Measurements from ENCODE around the gene TSHZ2.

The TSHZ2 gene

DNA sequence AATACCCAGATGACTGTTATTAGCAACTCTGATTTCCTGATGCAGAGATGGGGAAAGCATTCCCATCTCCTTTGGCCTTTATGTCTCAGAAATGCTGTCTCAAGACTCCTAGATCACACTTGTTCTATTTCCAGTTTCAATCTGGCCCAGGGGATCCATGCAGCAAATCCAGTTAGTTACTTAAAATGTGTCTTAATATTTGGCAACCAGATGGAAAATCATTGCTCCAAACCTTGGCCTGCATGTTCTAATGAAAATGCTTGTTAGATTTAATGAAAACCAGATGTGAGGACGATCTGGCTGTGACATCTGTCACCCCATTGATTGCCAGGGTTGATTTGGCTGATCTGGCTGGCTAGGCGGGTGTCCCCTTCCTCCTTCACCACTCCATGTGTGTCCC is 125.2 kb downstream of the TSHZ2 start:
- Mint-ChIP-seq H3K4me1 (ENCODE audit: low read depth) (no peaks in the 10 kb centered on the region), H3K36me3 (ENCODE audit: low read depth) (no peaks in the 10 kb centered on the region), H3K27ac (no peak overlapping the region), H3K9me3 (no peaks in the 10 kb centered on the region), H3K27me3 (no peaks in the 10 kb centered on the region), H3K4me3 (no peak overlapping the region)
- intact Hi-C loops (cut with micrococcal nuclease), result no loop called here

DNA sequence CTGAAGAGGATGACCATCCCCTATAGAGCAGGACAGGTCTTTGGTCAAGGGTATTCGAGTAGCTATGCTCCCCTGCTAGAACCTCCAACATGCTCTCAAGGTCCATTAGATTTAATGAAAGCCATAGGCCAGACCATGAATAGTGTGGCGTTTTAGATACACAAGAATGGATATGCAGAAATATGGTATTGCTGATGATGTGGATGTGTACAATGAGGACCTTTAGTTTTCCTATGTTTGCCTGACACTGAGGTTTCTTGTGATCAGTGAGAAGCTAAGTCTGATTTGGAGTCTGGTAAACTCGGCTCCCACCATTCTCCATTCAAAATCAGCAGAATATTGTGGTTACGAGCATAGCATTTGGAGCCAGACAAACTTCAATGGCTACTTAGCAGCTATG is 125.6 kb downstream of the TSHZ2 start:
- no peak overlapping the region for H3K4me3 Mint-ChIP-seq
- H3K36me3 Mint-ChIP-seq (ENCODE audit: low read depth), result no peaks in the 10 kb centered on the region
- no peaks in the 10 kb centered on the region for H3K4me1 Mint-ChIP-seq (ENCODE audit: low read depth)
- no peak overlapping the region for H3K27ac Mint-ChIP-seq
- no peaks in the 10 kb centered on the region for H3K27me3 Mint-ChIP-seq
- no peaks in the 10 kb centered on the region for H3K9me3 Mint-ChIP-seq
- intact Hi-C loops (cut with micrococcal nuclease), result no loop called here

DNA sequence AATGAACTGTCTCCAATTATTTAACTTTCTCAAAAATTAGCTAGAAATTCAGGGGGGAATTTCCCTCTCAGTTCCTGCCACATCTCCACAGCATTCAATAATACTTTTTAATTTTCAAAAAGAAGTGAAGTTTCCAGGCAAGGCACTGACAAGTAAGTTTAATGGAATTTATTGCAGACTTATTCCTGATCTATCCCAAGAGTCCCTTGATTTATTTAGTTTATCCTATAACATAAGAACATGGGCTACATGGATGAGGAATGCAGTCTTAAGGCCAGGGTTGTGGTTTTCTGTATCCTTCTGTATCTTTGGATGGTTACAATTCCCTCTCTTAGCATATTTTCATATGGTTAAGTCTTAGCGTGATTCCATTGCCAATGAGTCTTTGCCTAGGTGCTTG is 126.5 kb downstream of the TSHZ2 start:
- H3K4me3 Mint-ChIP-seq, result no peak overlapping the region
- no peaks in the 10 kb centered on the region for H3K36me3 Mint-ChIP-seq (ENCODE audit: low read depth)
- intact Hi-C loops (cut with micrococcal nuclease), result no loop called here
- H3K9me3 Mint-ChIP-seq, result no peaks in the 10 kb centered on the region
- H3K4me1 Mint-ChIP-seq (ENCODE audit: low read depth), result no peaks in the 10 kb centered on the region
- H3K27me3 Mint-ChIP-seq, result no peaks in the 10 kb centered on the region
- H3K27ac Mint-ChIP-seq, result no peak overlapping the region

DNA sequence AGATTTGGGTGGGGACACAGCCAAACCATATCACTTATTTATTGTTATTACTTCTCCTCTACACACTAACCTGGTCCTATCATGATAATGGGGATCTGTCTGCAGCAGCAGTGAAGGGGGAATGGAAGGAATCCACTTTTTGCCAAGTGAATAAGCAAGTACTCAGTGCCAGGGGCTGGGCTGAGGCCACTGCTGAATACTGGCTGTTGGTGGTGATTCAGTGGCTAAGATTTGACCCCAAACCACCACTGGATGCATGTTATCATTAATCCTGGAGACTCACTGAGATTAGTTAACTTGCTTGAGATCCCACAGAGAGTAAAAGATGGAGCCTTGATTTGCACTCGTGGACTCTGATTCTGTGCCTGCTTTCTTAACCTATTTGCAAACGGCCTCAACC is 127.7 kb downstream of the TSHZ2 start:
- H3K27me3 Mint-ChIP-seq, result no peaks in the 10 kb centered on the region
- no peak overlapping the region for H3K27ac Mint-ChIP-seq
- H3K4me3 Mint-ChIP-seq, result no peak overlapping the region
- H3K9me3 Mint-ChIP-seq, result no peaks in the 10 kb centered on the region
- H3K36me3 Mint-ChIP-seq (ENCODE audit: low read depth), result no peaks in the 10 kb centered on the region
- no peaks in the 10 kb centered on the region for H3K4me1 Mint-ChIP-seq (ENCODE audit: low read depth)
- intact Hi-C loops (cut with micrococcal nuclease), result no loop called here

DNA sequence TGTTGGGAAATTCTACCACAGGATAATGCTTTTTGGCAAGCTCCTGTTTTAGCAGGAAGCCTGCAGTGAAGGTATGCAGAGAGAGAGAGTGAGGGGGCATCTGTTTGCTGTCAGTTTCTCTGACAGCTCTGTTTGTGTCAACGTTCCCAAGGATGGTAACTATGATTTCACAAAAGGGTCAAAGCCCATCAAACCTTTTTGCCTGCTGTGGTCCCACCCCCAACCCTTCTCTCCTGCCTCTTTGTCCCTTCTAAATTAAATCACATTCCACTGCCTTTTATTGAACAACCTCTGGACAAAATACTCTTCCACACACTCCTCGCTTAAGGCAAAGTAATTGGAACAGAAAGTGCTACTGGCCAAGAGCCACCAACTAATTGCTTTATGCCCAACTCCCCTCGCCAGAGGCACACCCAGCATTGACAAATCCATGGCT is 128.3 kb downstream of the TSHZ2 start:
- H3K4me1 Mint-ChIP-seq (ENCODE audit: low read depth), result no peaks in the 10 kb centered on the region
- no peak overlapping the region for H3K4me3 Mint-ChIP-seq
- H3K9me3 Mint-ChIP-seq, result no peaks in the 10 kb centered on the region
- intact Hi-C loops (cut with micrococcal nuclease), result no loop called here
- no peak overlapping the region for H3K27ac Mint-ChIP-seq
- no peaks in the 10 kb centered on the region for H3K27me3 Mint-ChIP-seq
- no peaks in the 10 kb centered on the region for H3K36me3 Mint-ChIP-seq (ENCODE audit: low read depth)

DNA sequence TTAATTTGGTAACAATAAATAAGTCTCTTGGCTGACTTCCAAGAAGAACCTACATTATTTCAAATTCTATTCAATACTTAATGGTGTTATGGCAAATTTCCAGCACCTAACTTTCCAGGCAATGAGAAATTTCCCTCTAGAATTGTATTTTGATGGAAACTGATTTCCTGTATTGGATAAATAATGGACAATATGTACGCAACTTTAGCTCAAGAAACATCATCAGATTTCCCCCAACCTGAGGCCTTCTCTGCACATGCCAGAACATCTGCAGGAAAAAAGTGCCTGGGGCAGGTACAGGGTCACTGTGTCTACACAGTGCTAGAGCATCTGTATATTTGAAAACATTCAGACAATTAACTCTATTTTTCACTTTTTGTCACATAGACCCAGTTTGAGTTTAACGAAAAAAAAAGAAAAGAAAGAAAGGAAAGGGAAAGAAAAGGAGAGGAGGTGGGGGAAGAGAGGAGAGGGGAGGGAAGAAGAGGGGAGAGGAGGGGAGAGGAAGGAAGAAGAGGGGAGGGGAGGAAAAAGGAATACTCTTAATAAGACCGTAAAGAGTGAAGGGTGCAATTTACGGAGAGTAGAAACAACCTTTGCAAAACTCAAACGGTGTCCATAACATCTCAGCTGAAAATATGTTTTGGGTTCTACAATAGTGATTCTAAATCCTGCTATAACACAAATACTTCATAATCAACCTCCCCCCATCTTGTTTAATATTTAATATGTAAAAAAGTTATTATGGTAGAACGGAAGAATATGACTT is 130.0 kb downstream of the TSHZ2 start:
- Mint-ChIP-seq H3K9me3 (no peaks in the 10 kb centered on the region), H3K36me3 (ENCODE audit: low read depth) (no peaks in the 10 kb centered on the region), H3K27ac (no peak overlapping the region), H3K4me3 (no peak overlapping the region), H3K4me1 (ENCODE audit: low read depth) (no peaks in the 10 kb centered on the region), H3K27me3 (no peaks in the 10 kb centered on the region)
- intact Hi-C loops (cut with micrococcal nuclease), result no loop called here

DNA sequence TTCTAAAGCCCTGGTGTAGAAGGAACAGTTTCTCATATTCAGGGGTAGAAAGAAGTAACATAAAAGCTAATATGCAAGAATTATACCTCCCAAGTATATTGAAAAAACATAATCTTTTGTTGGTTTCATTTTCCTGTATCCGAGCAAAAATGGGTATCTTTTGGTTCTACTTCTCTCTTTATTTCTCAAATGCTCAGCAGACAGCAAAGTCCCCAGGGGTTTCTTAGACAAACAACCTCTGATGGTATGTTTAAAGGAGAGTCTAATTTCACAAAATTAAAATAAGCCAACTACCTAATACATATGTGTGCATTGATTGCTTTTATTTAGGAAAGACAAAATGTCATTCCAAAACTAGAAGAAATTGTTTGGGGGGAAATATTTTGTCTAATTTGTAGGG is 131.0 kb downstream of the TSHZ2 start:
- H3K27ac Mint-ChIP-seq, result no peak overlapping the region

DNA sequence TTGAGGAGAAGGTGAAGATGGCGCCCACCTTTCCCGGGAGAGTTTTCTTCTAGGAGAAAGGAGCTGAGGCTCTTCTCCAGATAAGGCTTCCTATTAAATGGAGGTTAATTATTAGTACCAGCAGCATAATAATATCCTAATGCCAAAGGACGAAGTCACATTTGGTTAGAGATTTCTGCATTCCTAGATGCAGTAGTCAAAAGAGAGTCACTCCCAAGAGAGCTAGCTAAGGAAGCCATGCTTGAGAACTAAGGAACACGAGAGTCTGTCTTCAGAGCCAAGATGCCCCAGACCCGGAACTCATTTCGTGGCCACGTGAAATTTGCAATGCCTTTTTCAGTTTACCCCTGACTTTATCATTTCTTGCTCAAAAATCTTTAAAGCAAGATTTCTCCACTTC is 132.7 kb downstream of the TSHZ2 start:
- H3K27ac Mint-ChIP-seq, result no peak overlapping the region
- H3K4me1 Mint-ChIP-seq (ENCODE audit: low read depth), result no peaks in the 10 kb centered on the region
- no peak overlapping the region for H3K4me3 Mint-ChIP-seq
- intact Hi-C loops (cut with micrococcal nuclease), result no loop called here
- no peaks in the 10 kb centered on the region for H3K27me3 Mint-ChIP-seq
- no peaks in the 10 kb centered on the region for H3K9me3 Mint-ChIP-seq
- no peaks in the 10 kb centered on the region for H3K36me3 Mint-ChIP-seq (ENCODE audit: low read depth)

More for the DNA sequence above, 131.0 kb downstream of the TSHZ2 start:
- intact Hi-C loops (cut with micrococcal nuclease), result no loop called here
- no peaks in the 10 kb centered on the region for H3K36me3 Mint-ChIP-seq (ENCODE audit: low read depth)
- no peak overlapping the region for H3K4me3 Mint-ChIP-seq
- H3K9me3 Mint-ChIP-seq, result no peaks in the 10 kb centered on the region
- no peaks in the 10 kb centered on the region for H3K4me1 Mint-ChIP-seq (ENCODE audit: low read depth)
- no peaks in the 10 kb centered on the region for H3K27me3 Mint-ChIP-seq

DNA sequence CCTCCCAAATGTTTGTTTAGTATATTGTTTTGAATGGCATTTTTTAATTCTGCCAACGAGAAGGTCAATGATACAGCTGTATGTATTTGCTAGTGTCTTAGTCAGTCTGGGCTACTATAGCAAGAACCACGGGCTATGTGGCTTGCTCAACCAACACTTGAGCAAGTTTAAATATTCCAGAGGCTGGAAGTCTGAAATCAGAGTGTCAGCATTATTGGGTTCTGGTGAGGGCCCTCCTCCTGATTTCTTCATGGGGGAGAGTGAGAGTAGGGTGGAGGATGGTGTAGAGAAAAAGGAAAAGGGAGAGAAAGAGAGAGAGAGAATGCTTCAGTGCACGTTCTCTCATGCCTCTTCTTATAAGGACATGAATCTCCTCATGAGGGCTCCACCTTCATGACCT is 144.6 kb downstream of the TSHZ2 start:
- intact Hi-C loops (cut with micrococcal nuclease), result no loop called here
- no peaks in the 10 kb centered on the region for H3K9me3 Mint-ChIP-seq
- H3K4me3 Mint-ChIP-seq, result no peak overlapping the region
- H3K27me3 Mint-ChIP-seq, result peaks cover 6% of the 10 kb centered on the region
- no peak overlapping the region for H3K27ac Mint-ChIP-seq
- H3K36me3 Mint-ChIP-seq (ENCODE audit: low read depth), result no peaks in the 10 kb centered on the region
- no peaks in the 10 kb centered on the region for H3K4me1 Mint-ChIP-seq (ENCODE audit: low read depth)

DNA sequence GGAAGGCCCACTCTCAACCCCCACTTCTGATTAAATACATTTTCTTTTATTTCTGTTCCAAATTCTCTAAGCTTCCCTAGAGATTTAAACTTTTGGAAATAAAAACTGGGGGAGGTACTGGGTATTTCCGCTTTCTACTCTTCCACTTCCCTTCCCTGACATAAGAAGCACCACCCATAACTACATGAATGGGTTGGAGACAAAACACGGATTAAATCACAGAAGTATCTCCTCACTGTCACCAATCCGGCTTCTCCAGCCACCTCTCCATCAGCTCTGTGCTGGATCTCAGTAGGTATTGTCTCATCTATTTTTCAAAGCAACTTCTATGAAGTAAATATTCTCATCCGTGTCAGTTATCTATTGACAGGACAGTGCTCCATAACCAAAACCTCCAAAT is 150.7 kb downstream of the TSHZ2 start:
- intact Hi-C loops (cut with micrococcal nuclease), result no loop called here
- no peaks in the 10 kb centered on the region for H3K9me3 Mint-ChIP-seq
- no peak overlapping the region for H3K27ac Mint-ChIP-seq
- peaks cover 4% of the 10 kb centered on the region for H3K27me3 Mint-ChIP-seq
- H3K36me3 Mint-ChIP-seq (ENCODE audit: low read depth), result no peaks in the 10 kb centered on the region
- no peaks in the 10 kb centered on the region for H3K4me1 Mint-ChIP-seq (ENCODE audit: low read depth)
- no peak overlapping the region for H3K4me3 Mint-ChIP-seq

DNA sequence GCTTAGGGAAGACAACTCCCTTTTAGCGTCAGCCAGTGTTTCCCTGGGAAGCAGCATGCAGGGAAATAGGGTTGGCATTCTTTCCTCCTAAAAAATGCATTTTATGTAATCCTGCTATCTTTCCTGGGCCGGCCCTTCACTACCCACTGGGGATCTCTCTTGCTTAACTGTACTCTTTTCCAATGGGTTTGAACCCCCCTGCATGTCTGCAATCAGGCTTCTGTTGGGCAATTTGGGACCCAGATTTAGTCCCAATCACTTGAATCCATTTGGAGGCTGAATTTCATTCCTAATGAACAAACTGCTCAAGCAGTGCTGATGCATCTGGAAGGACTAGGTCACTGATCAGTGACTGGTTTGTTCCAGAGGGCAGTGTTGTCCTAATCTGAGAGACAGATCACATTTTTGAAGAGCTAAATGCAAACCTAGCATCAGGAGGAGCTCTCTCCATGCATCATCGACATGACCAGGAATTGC is 152.0 kb downstream of the TSHZ2 start:
- intact Hi-C loops (cut with micrococcal nuclease), result no loop called here
- Mint-ChIP-seq H3K4me1 (ENCODE audit: low read depth) (no peaks in the 10 kb centered on the region), H3K36me3 (ENCODE audit: low read depth) (no peaks in the 10 kb centered on the region), H3K27me3 (peaks cover 4% of the 10 kb centered on the region), H3K4me3 (no peak overlapping the region), H3K9me3 (no peaks in the 10 kb centered on the region), H3K27ac (no peak overlapping the region)

DNA sequence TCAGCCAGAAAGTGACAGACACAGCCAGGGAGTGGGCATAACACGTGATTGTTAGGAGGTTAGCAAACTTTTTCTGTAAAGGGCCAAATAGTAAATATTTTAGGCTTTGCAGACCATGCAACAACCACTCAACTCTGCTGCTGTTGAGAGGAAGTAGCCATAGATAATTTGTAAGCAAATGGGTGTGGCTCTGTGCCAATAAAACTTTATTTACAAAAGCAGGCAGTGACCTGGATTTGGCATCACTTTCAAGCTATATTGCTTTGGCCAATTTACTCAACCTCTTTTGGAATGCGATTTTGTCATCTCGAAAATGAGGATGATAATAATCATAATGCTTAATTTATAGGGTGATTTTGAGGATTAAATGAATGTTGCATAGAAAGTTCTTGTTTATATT is 152.6 kb downstream of the TSHZ2 start:
- Mint-ChIP-seq H3K4me1 (ENCODE audit: low read depth) (no peaks in the 10 kb centered on the region), H3K36me3 (ENCODE audit: low read depth) (no peaks in the 10 kb centered on the region), H3K9me3 (no peaks in the 10 kb centered on the region), H3K27me3 (peaks cover 4% of the 10 kb centered on the region), H3K4me3 (no peak overlapping the region), H3K27ac (no peak overlapping the region)
- intact Hi-C loops (cut with micrococcal nuclease), result no loop called here

DNA sequence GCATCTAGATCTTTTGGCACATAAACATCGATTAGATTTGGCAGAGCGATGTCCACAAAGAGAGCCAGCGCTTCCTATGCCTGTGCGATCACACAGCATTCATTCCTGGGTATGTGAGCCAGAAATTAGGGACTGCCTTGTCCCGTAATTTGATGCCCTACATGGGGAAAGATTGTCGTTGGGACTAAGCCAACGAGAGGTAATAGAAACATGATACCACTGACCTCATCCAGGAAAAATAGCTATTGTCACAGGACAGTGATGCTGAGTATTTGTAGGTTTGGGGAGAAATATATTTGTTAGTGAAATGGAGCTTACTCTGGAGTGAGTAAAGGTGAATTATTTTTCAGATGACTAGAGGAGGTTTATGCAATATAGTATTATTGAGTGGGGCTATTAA is 154.0 kb downstream of the TSHZ2 start:
- Mint-ChIP-seq H3K4me1 (ENCODE audit: low read depth) (no peaks in the 10 kb centered on the region), H3K27me3 (no peaks in the 10 kb centered on the region), H3K4me3 (no peak overlapping the region), H3K27ac (no peak overlapping the region), H3K36me3 (ENCODE audit: low read depth) (no peaks in the 10 kb centered on the region), H3K9me3 (no peaks in the 10 kb centered on the region)
- intact Hi-C loops (cut with micrococcal nuclease), result no loop called here

DNA sequence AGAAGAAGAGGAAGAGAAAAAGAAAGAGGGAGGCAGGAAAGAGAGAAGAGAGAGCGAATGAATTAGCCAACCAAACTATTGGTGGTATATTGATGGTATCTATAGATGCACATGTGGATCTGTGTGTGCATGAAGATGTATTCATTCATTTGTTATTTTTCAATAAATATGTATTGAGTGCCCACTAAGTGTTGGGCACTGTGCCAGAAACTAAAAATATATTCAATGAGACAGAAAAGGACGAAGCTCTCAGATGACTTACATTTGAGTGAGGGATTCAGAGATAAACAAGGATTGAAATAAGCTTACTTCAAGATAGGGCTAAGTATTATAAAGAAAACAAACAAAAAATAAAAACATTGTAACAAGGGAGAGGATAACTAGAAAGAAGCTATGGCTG is 154.9 kb downstream of the TSHZ2 start:
- Mint-ChIP-seq H3K27ac (no peak overlapping the region), H3K4me3 (no peak overlapping the region), H3K36me3 (ENCODE audit: low read depth) (no peaks in the 10 kb centered on the region), H3K4me1 (ENCODE audit: low read depth) (no peaks in the 10 kb centered on the region), H3K27me3 (no peaks in the 10 kb centered on the region), H3K9me3 (no peaks in the 10 kb centered on the region)
- intact Hi-C loops (cut with micrococcal nuclease), result no loop called here

DNA sequence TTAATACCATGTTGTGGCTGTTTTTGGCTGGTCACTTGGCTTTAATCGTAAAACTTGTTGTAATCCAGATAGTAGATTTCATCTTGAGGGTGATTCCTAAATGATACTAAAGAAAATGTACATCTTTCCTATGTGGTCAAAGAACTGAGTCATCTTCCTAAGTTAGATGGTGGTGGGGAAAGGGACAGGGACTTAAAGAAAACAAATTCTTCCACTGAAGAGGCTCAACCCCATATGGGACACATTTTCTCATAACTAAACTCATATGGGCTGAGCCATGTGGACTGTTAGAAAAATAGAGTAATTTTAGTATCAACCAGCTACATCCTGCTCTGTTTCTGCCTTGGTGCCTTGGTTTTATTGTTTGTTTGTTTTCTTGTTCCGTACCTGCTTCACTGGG is 155.8 kb downstream of the TSHZ2 start:
- intact Hi-C loops (cut with micrococcal nuclease), result no loop called here
- H3K4me3 Mint-ChIP-seq, result no peak overlapping the region

More for the DNA sequence above, 155.8 kb downstream of the TSHZ2 start:
- H3K27me3 Mint-ChIP-seq, result no peaks in the 10 kb centered on the region
- no peak overlapping the region for H3K27ac Mint-ChIP-seq
- no peaks in the 10 kb centered on the region for H3K36me3 Mint-ChIP-seq (ENCODE audit: low read depth)
- no peaks in the 10 kb centered on the region for H3K9me3 Mint-ChIP-seq
- H3K4me1 Mint-ChIP-seq (ENCODE audit: low read depth), result no peaks in the 10 kb centered on the region
